GM21717 (cell line): Measurements from ENCODE around the gene MSH2.
"Not testable (repeated sequence)": the region's sequence is repeated elsewhere in the genome, so short reads cannot be mapped to it uniquely, and the experiment has no call there.

Experiments
- ATAC-seq: cut with Tn5 transposase; IDR thresholded peaks from one replicate; pipeline ENCODE4 v1.9.1; 2021; ENCODE audit warnings: mild to moderate bottlenecking, moderate library complexity; ENCODE audit not compliant: unreplicated experiment

The MSH2 gene

DNA sequence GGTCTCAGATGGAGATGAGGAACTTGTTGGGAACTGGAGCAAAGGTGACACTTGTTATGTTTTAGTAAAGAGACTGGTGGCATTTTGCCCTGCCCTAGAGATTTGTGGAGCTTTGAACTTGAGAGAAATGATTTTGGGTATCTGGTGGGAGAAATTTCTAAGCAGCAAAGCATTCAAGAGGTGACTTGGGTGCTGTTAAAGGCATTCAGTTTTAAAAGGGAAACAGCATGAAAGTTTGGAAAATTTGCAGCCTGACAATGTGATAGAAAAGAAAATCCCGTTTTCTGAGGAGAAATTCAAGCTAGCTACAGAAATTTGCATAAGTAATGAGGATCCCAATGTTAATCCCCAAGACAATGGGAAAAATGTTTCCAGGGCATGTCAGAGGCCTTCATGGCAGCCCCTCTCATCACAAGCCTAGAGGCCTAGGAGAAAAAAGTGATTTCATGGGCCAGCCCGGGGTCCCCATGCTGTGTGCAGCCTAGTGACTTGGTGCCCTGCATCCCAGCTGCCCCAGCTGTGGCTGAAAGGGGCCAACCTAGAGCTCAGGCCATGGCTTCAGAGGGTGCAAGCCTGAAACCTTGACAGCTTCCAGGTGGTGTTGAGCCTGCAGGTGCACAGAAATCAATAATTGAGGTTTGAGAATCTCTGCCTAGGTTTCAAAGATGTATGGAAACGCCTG is 3.8 kb downstream of the MSH2 start:
- not testable (repeated sequence) for ATAC-seq

GRCh38 chr2:47407976-47408375 is 5.0 kb downstream of the MSH2 start:
- ATAC-seq, result not testable (repeated sequence)

GRCh38 chr2:47414682-47415458 is 11.9 kb downstream of the MSH2 start:
- ATAC-seq, result no peak

- ATAC-seq, result no peak
Observed at GRCh38 chr2:47420214-47420613, 17.3 kb downstream of the MSH2 start.

- not testable (repeated sequence) for ATAC-seq
Observed at GRCh38 chr2:47420683-47421082, 17.7 kb downstream of the MSH2 start.

GRCh38 chr2:47422016-47422415 is 19.1 kb downstream of the MSH2 start:
- no peak for ATAC-seq

DNA sequence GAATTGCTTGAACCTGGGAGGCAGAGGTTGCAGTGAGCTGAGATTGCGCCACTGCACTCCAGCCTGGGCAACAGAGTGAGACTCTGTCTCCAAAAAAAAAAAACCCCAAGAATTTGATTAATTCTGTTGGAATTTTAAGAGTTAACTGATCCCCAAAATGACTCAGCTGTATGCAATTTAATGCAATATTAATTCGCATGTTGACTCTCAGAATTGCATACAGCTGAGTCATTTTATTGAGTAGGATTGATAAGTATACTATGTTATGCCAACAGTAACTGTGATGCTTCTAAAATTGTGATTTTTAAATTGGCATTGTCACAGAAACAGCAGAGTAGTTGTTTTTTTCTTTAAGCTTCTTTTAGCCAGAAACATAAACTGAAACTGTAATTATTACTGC is 19.6 kb downstream of the MSH2 start:
- no peak for ATAC-seq

- no peak for ATAC-seq
Observed at GRCh38 chr2:47426786-47427185, 23.8 kb downstream of the MSH2 start.

DNA sequence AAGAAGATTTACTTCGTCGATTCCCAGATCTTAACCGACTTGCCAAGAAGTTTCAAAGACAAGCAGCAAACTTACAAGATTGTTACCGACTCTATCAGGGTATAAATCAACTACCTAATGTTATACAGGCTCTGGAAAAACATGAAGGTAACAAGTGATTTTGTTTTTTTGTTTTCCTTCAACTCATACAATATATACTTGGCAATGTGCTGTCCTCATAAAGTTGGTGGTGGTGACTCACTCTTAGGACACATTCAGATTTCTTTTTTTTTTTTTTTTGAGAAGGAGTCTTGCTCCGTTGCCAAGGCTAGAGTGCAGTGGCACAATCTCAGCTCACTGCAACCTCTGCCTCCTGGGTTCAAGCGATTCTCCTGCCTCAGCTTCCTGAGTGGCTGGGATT is 26.8 kb downstream of the MSH2 start:
- no peak for ATAC-seq

DNA sequence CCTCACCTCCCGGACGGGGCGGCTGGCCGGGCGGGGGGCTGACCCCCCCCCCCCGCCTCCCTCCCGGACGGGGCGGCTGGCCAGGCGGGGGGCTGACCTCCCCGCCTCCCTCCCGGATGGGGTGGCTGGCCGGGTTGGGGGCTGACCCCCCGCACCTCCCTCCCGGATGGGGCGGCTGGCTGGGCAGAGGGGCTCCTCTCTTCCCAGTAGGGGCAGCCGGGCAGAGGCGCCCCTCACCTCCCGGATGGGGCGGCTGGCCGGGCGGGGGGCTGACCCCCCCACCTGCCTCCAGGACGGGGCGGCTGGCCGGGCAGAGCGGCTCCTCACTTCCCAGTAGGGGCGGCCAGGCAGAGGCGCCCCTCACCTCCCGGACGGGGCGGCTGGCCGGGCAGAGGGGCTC is 30.1 kb downstream of the MSH2 start:
- ATAC-seq, result not testable (repeated sequence)

GRCh38 chr2:47433445-47433844 is 30.5 kb downstream of the MSH2 start:
- not testable (repeated sequence) for ATAC-seq

GRCh38 chr2:47437287-47437686 is 34.3 kb downstream of the MSH2 start:
- ATAC-seq, result no peak

GRCh38 chr2:47438106-47438505 is 35.1 kb downstream of the MSH2 start:
- no peak for ATAC-seq

DNA sequence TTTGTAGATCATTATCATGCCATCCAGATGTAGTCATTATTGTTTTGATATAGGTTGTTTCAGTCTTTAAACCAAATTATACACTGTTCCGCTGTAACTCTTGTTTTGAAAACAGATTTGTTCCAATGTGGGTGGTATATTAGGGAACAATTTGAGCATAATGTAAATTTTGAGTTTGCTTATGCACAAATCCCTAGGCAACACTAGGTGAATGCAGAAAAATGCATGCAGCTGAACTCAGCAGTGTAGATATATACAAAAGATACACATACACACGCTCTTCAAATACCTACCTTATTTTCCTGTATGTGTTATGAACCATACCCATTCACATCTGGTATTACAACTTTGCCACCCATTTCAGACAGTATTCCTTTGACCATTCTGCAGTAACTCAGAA is 35.8 kb downstream of the MSH2 start:
- no peak for ATAC-seq

- ATAC-seq, result no peak
Observed at GRCh38 chr2:47451790-47452189, 48.8 kb downstream of the MSH2 start.

DNA sequence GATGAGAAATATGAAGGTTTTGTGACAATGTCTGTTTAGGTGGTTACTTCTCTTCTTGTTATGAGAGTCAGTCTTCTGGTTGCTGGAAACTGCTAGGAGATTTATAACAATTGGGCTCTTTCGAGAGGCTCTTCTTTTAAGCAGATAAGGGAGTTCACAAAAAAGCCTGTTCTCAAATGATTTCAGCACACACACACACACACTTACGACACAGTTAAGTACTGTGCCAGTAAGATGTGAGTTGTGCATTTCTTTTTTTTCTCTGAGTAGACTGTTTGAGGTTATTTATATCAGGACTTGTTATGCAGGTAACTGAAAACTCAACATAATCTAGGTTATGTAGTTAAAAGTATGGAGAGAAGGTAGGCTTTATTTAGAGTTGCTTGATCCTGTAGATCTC is 49.8 kb downstream of the MSH2 start:
- no peak for ATAC-seq

DNA sequence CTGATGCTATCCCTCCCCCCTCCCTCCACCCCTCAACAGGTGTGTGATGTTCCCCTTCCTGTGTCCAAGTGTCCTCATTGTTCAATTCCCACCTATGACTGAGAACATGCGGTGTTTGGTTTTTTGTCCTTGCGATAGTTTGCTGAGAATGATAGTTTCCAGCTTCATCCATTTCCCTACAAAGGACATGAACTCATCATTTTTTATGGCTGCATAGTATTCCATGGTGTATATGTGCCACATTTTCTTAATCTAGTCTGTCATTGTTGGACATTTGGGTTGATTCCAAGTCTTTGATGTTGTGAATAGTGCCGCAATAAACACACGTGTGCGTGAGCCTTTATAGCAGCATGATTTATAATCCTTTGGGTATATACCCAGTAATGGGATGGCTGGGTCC is 51.9 kb downstream of the MSH2 start:
- not testable (repeated sequence) for ATAC-seq

DNA sequence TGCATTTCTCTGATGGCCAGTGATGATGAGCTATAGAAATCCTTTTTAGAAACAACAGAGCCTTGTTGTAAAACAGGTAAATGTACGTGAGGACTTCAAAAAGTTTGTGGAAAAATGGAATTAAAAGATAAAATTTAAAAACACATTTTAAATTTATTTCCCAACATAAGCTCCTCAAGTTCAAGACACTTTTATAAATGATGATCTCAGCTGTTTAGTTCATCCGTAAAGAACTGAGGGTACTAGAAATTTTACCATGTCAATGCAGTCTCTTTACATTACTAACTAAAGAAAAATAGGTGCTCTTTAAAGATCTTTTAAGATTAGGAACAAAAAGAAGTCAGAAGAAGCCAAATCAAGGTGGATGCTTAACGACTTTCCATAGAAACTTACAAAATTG is 52.5 kb downstream of the MSH2 start:
- no peak for ATAC-seq

DNA sequence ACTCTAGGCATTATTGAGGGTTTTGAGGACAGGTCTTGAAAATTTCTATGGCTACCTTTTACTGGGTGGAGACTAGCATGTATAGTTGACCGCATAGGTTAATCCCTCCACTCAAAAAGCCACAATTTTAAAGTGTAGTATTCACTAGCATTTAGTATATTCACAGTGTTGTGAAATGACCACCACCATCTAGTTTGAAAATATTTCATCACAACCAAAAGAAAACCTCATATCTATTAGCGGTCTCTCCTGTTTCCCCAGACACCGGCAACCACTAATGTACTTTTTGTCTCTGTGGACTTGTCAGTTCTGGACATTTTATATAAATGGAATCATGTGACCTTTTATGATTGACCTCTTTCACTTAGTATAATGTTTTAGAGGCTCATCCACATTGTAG is 53.9 kb downstream of the MSH2 start:
- no peak for ATAC-seq

- ATAC-seq, result no peak
Observed at GRCh38 chr2:47457268-47457667, 54.3 kb downstream of the MSH2 start.

GRCh38 chr2:47459021-47459420 is 56.1 kb downstream of the MSH2 start:
- no peak for ATAC-seq

DNA sequence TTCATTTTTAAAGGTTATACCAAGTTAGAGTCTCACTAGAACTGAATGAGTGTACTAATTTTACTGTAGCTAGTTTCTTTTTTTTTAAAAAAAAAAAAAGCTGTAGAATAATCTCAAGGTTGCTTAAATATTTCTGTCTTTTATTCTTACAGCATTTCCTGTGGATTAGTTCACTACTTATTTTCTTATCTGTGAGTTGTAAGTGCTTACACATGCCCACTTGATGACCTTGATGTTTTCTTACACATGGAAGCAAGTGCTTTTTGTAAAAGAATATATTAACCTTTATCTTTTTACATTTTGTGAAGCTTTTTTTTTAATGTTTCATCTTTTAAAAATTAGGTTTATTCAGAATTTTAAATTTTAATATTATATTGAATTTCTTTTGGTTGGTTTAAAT is 57.8 kb downstream of the MSH2 start:
- ATAC-seq, result no peak
